Suppressor macrophage treated with lipopolysaccharide for 1 hour (primary cell): ENCODE data around the gene CACNA1A.
A peak's percentile ranks its signal among the peaks of the same experiment; 100 is the strongest.

ENCODE experiments used
- DNase-seq, 3 donors: peaks; one replicate each; pipeline ENCODE4 v3.0.0-alpha.2; 2020 to 2022

The CACNA1A gene

DNA sequence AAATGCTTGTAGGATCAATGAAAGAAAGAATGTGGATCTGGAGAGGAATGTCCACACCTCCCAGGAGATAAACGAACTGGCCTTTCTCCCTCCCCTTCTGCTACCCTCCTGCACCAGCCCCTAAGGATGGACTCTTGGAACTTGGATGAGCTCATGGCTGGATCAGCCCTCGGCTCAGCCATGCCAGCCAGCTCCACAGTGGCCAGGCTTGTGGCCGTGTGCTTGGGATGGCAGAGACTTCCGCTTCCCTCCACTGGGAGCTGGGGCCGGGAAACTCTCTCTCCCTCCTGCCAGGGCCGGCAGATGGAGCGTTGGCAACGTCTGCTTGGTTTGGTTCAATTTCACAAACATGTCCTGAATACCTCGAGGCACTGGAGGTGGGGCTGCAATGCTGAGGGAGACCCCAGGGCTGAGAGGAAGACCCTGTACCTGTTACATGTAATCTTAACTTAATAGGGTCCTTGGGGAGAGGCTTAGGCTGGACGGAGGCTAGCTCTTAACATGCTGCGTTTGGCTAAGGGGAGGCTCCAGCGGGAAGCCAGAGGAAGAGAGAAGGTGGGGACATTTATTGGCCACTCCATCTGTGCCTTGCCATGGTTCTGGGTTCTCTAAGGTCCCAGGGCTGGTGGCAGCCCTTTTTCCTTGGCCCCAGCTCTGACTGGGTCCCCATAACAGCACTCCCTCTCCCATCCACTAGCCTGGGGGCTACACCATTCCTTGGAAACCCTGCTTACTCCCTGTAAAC lies 203.6 kb downstream of the CACNA1A start:
- DNase-seq: no peak

GRCh38 chr19:13301627-13302334 lies 204.5 kb downstream of the CACNA1A start:
- DNase-seq: no peak

GRCh38 chr19:13300421-13301030 lies 205.8 kb downstream of the CACNA1A start:
- DNase-seq: no peak

- no peak for DNase-seq
Observed at GRCh38 chr19:13299838-13300237, 206.4 kb downstream of the CACNA1A start.

DNA sequence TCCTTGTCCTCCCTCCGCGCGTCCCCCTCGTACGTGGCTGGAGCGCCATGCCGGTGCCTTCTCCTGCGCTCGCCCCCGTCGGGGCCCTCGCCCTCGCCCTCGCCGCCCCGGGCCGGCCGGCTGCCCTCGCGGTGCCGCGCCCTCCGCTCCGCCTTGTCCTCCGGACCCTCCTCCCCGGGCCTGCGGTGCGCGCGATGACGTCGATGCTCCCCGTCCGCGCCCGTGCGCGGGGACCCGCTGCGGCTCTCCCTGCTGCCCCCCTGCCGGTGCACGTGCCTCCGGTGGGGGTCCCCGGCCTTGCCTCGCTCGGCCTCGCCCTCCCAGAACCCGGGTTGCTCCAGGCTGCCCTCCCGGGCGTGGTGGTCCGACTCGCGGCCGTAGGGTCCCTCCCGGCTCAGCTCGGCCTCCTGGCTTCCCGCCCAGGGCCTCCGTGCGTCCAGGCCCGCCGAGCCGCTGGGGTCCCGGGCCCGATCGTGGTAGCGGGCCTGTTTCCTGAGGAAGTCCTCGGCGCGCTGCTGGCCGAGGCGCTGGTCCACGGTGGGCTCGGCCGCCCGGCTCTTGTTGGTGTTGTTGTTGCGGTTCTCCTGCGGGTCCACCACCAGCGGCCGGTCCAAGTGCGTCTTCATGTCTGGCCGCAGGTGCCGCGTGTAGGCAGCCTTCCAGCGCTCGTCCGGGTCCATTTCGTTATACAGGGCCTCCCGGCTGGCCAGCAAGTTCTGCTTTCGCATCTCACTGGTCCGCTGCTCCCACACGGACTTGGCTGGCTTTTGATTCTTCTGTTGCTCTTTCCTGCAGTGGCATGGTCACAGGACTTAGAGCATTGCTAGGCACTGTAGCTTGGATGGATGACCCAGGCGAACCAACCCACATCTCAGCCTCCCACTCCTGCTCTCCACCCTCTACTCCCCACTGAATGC lies 207.5 kb downstream of the CACNA1A start:
- no peak for DNase-seq

- no peak for DNase-seq
Observed at GRCh38 chr19:13297023-13297422, 209.3 kb downstream of the CACNA1A start.

DNA sequence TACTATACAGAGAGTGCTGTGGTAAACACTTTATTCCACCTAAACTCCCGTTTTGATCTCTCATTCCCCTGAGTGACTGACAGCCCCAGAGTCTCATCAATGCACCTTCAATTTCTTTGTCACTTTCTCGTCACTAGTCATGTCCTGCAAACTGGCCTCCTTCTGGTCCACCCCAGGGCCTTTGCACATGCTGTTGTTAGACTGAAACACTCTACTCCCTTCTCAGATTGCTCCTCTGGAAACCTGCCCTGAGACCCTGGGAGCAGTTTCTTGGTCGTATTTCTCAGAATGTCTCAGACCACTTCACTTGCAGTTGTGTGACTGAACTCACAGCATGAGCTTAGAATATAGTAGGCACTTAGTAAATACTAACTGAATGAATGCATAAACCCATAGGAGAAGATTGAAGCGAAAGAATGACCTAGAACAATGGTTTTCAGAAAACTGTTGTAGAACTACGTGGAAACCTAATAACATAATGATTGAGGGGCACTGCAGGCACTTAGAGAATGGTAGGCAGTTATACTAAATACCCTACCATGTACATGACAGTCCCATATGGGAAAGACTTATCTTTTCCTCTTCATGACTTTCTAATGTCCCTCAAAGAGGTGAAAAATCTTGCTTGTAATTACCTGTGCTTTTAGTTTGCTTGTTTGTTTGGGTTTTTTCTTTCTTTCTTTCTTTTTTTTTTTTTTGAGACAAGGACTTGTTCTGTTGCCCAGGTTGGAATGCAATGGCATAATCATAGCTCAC lies 211.3 kb downstream of the CACNA1A start:
- DNase-seq: no peak

DNA sequence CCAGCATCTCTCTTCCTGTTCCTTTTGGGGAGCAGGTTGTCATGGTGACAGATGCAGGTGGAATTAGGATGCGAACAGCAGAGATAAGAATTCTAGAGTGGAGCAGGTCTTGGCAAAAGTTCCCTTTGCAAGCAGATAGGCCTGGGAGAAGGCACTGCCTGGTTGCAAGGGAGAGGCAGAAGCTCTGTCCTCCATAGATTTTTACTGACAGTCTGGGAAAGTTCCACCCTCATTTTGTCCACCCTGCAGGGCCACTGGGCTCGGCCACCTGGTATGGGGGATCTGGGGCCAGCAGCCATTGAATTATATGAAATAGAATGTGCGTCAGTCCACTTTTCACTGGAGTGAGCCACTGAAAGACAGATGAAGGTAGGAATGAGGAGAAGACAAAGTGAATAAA lies 214.4 kb downstream of the CACNA1A start:
- no peak for DNase-seq

GRCh38 chr19:13290741-13291140 lies 215.5 kb downstream of the CACNA1A start:
- DNase-seq: no peak

- no peak for DNase-seq
Observed at GRCh38 chr19:13289295-13289694, 217.0 kb downstream of the CACNA1A start.

- no peak for DNase-seq
Observed at GRCh38 chr19:13286195-13286985, 219.9 kb downstream of the CACNA1A start.

GRCh38 chr19:13284929-13285928 lies 221.1 kb downstream of the CACNA1A start:
- DNase-seq: peak in 1 of 3 donors; percentile 19

- DNase-seq: no peak
Observed at GRCh38 chr19:13283871-13284270, 222.4 kb downstream of the CACNA1A start.

DNA sequence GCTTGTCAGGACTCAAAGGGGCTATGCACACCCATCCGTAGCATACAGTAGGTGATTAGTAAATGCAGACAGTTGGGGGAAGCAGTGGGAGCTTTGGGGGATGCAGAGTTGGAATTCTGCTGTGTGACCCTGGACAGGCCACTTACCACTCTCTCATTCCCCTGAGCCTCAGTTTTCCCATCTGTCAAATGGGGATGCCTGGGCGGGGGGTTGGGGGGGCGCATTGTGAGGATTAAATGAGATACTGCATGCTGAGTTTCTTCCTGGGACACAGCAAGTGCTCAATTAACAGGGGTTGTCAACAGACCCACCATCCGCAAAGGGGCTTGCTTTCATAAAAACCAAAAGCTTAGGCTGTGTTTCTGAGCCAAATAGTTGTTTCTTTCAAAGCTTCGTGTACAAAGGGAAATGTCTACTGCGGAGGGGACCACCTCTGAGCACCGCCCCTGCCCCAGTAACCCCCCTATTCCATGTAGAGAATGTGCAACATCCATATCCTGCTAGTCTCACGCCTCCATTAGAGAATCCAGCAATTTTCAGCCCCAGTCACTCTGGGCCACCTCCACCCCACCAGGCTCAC lies 223.7 kb downstream of the CACNA1A start:
- no peak for DNase-seq

GRCh38 chr19:13281567-13282291 lies 224.6 kb downstream of the CACNA1A start:
- DNase-seq: no peak

DNA sequence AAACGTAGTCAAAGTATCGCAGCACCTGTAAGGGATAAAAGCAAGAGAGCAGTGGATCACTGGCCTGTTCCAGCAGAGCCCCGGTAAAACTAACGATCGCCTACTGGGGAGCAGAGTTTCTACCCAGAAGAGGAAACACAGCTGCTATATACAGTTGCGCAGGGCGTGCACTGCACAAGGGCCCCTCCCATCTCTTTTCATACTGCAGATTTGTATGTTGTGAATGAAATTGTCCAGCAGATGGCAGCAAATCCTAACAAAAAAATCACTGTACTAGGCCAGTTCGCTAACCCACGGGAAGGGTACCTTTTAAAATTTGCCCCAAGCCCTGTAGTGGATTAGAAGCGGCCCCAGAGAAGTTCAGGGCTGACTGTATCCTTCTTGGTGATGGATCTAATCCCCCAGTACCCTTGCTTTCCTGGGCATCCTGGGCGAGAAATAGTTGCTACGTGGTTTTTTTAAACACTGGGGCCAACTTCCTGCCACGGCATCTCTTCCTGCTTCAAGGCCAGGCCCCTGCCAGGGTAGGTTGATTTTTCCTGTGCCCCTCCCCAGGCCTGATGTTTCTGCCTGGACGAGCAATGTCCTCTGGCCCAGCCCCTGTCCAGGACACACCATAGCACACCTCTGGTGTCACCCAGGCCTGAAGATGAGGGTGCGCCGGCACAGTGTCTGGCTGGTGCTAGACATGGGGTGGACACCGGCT lies 229.0 kb downstream of the CACNA1A start:
- peak; percentile 82 to 91 (median 86) for DNase-seq

DNA sequence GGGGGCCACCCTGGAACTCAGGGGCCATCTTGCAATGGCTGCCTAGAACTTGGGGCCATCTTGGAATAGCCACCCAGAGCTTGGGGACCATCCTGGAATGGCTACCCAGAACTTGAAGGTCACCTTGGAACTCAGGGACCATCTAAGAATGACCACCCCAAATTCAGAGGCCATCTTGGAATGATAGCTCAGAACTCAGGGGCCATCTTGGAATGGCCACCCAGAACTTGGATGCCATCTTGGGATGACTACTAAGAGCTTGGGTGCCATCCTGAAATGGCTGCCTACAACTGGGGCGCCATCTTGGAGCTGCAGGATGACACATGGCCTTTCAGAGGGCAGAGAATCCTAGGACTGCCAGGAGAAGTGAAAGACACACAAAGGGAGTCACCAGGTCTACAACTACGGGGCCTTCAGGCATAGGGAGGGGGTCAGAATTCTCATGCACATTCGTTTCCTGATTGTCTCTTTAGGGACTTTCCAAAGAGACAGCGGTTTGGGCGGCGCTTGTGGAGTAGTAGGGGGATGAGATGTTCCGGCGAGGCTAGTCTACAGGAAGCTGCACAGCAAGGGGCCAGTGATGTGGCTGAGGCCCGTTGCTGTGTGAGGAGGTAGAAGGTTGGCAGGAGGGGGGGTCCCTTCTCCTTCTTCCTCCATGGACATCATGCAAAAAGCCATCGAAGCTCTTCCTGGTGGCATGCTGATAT lies 231.1 kb downstream of the CACNA1A start:
- DNase-seq: no peak
